GM12865 (cell line): ENCODE measurements around the gene YDJC.
A peak's percentile ranks its signal among the peaks of the same experiment; 100 is the strongest.

Experiments
- DNase-seq: peaks from one replicate; pipeline ENCODE4 v3.0.0; 2010; ENCODE audit warnings: low read depth
- H3K4me3 ChIP-seq: 2 replicates; pipeline ENCODE4 v1.5.1; 2011; ENCODE audit warnings: mild to moderate bottlenecking, low read depth, low read length, control low read depth
- TF ChIP-seq, protein P1 (sequence below): IDR thresholded peaks from 2 replicates; pipeline ENCODE4 v1.5.1; 2011; ENCODE audit warnings: low read length, control low read depth, low read depth, inconsistent platforms; ENCODE audit not compliant: insufficient read depth; ENCODE audit errors: missing control alignments

Gene YDJC

DNA sequence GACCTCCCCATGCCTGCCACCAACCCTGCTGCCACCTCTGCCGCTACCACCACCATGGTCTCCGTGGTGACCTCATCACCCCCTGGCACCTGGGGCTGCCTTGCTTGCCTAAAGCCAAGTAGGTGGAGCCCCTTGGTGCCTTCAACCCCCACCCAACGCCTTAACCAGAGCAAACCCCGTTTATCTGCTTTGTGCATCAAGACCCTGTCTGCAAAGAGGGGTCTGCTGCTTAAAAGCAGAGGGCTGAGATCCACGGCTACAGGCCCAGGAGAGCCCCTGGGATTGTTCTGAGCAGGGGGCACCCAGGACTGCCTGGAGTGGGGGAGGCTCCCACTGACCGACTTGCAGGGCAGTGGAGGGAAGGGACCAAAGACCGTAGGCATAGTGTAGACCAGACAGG is 31.1 kb upstream of the YDJC start:
- DNase-seq, result no peak
- no peak overlapping the region for H3K4me3 ChIP-seq
- TF ChIP-seq, protein P1, sequence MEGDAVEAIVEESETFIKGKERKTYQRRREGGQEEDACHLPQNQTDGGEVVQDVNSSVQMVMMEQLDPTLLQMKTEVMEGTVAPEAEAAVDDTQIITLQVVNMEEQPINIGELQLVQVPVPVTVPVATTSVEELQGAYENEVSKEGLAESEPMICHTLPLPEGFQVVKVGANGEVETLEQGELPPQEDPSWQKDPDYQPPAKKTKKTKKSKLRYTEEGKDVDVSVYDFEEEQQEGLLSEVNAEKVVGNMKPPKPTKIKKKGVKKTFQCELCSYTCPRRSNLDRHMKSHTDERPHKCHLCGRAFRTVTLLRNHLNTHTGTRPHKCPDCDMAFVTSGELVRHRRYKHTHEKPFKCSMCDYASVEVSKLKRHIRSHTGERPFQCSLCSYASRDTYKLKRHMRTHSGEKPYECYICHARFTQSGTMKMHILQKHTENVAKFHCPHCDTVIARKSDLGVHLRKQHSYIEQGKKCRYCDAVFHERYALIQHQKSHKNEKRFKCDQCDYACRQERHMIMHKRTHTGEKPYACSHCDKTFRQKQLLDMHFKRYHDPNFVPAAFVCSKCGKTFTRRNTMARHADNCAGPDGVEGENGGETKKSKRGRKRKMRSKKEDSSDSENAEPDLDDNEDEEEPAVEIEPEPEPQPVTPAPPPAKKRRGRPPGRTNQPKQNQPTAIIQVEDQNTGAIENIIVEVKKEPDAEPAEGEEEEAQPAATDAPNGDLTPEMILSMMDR, result no peak

DNA sequence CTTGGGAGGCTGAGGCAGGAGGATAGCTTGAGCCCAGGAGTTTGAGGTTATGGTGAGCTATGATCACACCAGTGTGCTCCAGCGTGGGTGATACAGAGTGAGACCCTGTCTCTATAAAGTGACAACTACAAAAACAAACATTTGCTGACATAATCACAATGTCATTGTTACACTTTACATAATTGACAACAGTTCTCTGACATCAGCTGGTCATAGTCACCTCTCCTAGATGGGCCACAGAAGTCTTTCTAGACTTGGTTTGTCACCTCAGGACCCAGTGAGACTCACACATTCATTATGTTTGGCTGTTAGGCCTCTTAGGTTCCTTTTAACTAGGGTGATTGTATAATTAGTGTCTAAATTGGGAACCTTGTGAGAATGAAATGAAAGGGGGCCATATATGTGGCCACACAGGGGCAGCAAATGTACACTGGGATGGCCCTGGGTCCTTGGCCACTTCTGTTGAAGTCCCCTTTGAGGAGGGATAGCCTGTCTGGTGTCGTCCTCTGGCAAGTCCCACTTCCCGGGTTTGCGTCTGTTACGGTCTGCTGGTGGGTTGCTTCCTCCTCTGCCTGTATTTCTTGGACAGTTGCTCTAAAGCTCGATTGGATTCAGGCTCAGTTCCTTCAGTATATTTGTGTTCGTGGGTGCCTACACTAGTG is 30.2 kb upstream of the YDJC start:
- DNase-seq, result no peak
- no peak overlapping the region for H3K4me3 ChIP-seq

DNA sequence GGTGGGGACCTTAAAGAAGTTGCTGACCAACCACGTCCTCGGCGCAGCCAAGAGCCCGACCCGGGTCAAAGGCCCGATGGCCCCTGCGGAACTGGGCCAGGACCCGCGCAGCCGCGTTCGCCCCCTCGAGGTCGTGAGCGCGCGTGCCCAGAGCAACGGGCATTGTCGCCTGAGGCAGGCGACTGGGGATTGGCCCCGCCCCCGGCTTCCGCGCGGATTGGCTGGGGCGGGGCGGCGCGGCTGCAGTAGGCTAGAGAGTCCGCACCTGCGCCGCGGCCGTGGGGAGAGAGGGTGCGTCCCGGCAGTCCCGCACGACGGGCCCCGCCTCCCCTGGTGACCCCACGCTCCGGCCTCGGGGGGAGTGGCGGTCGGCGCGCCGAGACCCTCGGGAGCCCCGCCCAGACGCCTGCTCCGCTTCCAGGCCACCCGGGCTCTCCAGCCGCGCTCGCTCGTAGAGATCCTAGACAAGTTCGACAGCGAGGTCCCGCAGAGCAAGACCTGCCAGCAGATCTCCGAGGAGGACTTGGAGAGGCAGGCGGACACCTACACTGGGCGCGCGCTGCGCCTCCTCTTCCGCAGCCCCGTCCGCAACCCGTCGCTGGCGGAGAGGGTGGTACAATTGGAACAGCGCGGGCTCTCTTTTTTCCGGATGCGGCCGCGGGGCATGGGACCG is 27.7 kb upstream of the YDJC start:
- DNase-seq, result peak; percentile 88
- TF ChIP-seq, protein P1, result peak; percentile 7

More for the DNA sequence above, 30.2 kb upstream of the YDJC start:
- TF ChIP-seq, protein P1, result no peak

DNA sequence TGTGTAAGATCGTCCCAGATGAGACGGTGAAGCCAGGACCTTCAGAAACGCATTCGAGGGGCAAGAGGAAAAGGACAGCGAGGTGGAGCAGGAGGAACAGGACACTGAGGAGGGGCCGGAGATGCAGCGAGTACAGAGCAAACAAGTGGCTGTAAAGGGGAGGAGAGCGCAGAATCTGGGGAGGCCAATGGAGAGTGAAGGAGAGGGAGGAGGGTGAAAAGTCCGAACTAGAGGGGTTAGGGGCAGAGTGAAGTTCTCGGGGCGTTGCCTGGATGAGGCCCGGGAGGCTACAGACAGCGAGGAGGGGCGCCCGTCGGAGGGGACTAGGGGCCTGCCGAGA is 27.2 kb upstream of the YDJC start:
- H3K4me3 ChIP-seq, result peak overlapping the region; percentile 82; the same call in 1 of the 2 replicates
- TF ChIP-seq, protein P1, result no peak
- DNase-seq, result no peak

More for the DNA sequence above, 27.7 kb upstream of the YDJC start:
- peak overlapping the region; percentile 82 for H3K4me3 ChIP-seq

DNA sequence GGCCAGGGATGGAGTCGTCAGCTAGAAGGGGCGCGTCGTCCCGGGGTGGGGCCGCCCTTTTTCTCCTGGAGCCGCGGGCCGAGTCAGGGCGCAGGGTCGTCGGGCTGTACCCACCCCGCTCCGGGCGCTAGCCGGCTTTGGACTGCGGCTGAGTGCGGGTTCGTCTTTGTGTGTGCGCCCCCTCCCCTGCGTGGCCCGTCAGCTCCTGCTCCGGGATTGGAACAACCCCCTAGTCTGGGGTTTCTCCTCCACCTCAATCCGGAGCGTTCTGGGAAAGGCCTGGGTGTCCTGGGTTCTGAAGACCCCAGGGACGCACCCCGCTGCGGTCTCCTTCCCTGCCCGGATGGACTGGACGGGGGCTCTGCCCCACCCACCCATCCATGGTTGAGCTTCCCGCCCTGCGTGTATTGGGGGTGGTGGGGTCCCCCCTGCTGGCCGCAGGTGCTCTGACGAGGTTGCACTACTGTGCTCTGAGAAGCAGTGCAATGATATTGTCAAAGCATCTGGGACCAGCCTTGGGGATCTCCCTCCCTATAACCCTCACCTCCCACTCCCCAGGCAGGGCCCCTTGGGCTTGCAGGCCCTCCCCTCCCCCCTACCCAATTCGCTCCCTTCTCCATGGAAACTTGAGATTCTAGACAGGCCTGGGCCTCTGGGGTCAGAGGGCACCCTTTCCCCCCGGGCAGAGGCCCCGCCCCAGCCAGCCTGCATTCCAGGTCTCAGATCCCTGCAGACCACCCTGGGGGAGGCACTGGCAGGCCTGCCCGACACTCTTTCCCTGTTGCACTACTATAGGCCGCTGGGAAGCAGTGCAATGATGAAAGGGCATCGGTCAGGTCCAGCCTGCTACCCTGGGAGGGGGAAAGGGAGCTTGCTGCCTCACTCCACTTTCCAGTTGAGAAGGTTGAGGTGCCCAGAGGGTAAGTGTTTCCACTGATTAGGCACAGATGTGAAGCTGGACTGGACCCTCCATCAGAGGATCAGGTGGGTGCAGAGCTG is 23.0 kb upstream of the YDJC start:
- H3K4me3 ChIP-seq, result peak overlapping the region; percentile 93
- peak; percentile 29 for DNase-seq
- TF ChIP-seq, protein P1, result peak; percentile 5

DNA sequence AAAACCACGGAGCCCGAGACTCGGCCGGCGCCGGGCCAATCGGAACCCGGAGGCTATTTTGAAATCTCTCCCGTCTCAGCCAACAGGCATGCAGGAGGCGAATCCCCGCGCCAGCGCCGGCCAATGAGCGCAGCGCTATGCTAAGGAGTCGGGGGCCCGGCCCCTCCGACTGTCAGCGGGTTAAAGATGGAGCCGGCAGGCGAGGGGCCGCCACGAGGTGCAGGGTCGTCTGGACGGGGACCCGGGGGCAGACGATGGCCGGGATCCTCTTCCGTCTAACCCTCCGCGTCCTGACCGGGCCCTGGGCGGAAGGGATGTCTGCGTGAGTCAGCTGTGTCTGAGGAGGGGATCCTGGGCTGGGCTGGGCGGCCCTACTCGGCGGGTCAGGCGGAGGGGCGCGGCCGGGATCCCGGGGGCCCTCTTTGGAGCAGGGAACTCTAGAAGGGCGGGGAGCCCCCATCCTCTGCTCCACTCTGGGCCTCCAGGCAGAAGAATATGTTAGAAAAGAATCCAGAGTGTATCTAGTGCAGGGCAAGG is 22.3 kb upstream of the YDJC start:
- TF ChIP-seq, protein P1, result no peak
- DNase-seq, result peak; percentile 93
- peak overlapping the region; percentile 93 for H3K4me3 ChIP-seq
